Measurements from ENCODE around the gene TTYH1. TPM values are rescaled to one million over a fixed set of nuclear protein-coding genes. Genes with fewer than 3 reads are reported as not detected.

Gene TTYH1
- total RNA-seq, 2 experiments from 2014 or later = not detected

- ChIA-PET CTCF (no interaction called here), POLR2A (no interaction called here)
- Histone ChIP-seq H3K9me3 (ENCODE audit: control insufficient read depth in 1 of 2, insufficient read depth in 1 of 2, low read length in 2 of 2) (peaks cover 0 to 15% of the 10 kb centered on the region in 2 experiments), H3K4me3 (ENCODE audit: low read length) (no peak overlapping the region), H3K27me3 (ENCODE audit: control insufficient read depth in 1 of 2, insufficient read depth in 2 of 2, low read length in 2 of 2) (peaks cover 47 to 56% of the 10 kb centered on the region in 2 experiments), H3K27ac (ENCODE audit: low read depth in 1 of 2, low read length in 2 of 2) (no peak overlapping the region), H3K36me3 (ENCODE audit: insufficient read depth, low read length) (no peaks in the 10 kb centered on the region), H3K4me1 (ENCODE audit: insufficient read depth, low read length) (peaks cover 21% of the 10 kb centered on the region)
- H3K4me3 Mint-ChIP-seq = no peak overlapping the region
- no peaks in the 10 kb centered on the region for H3K9me3 Mint-ChIP-seq
- TF ChIP-seq CTCF (IDR thresholded peaks at IDR 0.05) = no peak
- intact Hi-C loops (cut with DNase I, micrococcal nuclease) = no loop called here
- peaks cover 20% of the 10 kb centered on the region for H3K4me1 Mint-ChIP-seq (ENCODE audit: low read depth)
- no peaks in the 10 kb centered on the region for H3K36me3 Mint-ChIP-seq (ENCODE audit: low read depth)
- ATAC-seq (ENCODE audit: poor library complexity) (no peak), DNase-seq (peak in 1 of 14 experiments; percentile 18)
- H3K27ac Mint-ChIP-seq = no peak overlapping the region
- H3K27me3 Mint-ChIP-seq = peaks cover 57% of the 10 kb centered on the region
Observed at GRCh38 chr19:54416695-54417491, 1.6 kb downstream of the TTYH1 start.

GRCh38 chr19:54418030-54418929, 3.0 kb downstream of the TTYH1 start:
- ATAC-seq (ENCODE audit: poor library complexity) = peak; percentile 24
- POLR2A ChIA-PET = no interaction called here
- Histone ChIP-seq H3K9me3 (ENCODE audit: control insufficient read depth in 1 of 2, insufficient read depth in 1 of 2, low read length in 2 of 2) (peaks cover 0 to 15% of the 10 kb centered on the region in 2 experiments), H3K27me3 (ENCODE audit: control insufficient read depth in 1 of 2, insufficient read depth in 2 of 2, low read length in 2 of 2) (peaks cover 40 to 56% of the 10 kb centered on the region in 2 experiments), H3K4me3 (ENCODE audit: low read length) (no peak overlapping the region), H3K36me3 (ENCODE audit: insufficient read depth, low read length) (no peaks in the 10 kb centered on the region), H3K4me1 (ENCODE audit: insufficient read depth, low read length) (peaks cover 21% of the 10 kb centered on the region), H3K27ac (ENCODE audit: low read depth in 1 of 2, low read length in 2 of 2) (no peak overlapping the region)
- H3K27ac Mint-ChIP-seq = no peak overlapping the region
- no peaks in the 10 kb centered on the region for H3K9me3 Mint-ChIP-seq
- no peaks in the 10 kb centered on the region for H3K36me3 Mint-ChIP-seq (ENCODE audit: low read depth)
- peaks cover 20% of the 10 kb centered on the region for H3K4me1 Mint-ChIP-seq (ENCODE audit: low read depth)
- TF ChIP-seq CTCF (IDR thresholded peaks at IDR 0.05) = no peak
- peak overlapping the region; percentile 35 for H3K4me3 Mint-ChIP-seq
- peaks cover 58% of the 10 kb centered on the region for H3K27me3 Mint-ChIP-seq
- CTCF ChIA-PET = no interaction called here
- intact Hi-C loops (cut with DNase I, micrococcal nuclease) = no loop called here
- DNase-seq = peak in 3 of 14 experiments; percentile 22 to 49 (median 24)

- ChIA-PET CTCF (no interaction called here), POLR2A (interaction anchor here (1.4 kb wide), 1 partner anchor 10 kb away, joined by 3 read pairs; no protein-coding TSS in a partner anchor)
- ATAC-seq (ENCODE audit: poor library complexity) (no peak), DNase-seq (no peak)
- Histone ChIP-seq H3K4me3 (ENCODE audit: low read length) (no peak overlapping the region), H3K27ac (ENCODE audit: low read depth in 1 of 2, low read length in 2 of 2) (no peak overlapping the region), H3K9me3 (ENCODE audit: control insufficient read depth in 1 of 2, insufficient read depth in 1 of 2, low read length in 2 of 2) (peaks cover 0 to 15% of the 10 kb centered on the region in 2 experiments), H3K36me3 (ENCODE audit: insufficient read depth, low read length) (no peaks in the 10 kb centered on the region), H3K27me3 (ENCODE audit: control insufficient read depth in 1 of 2, insufficient read depth in 2 of 2, low read length in 2 of 2) (peaks cover 35 to 56% of the 10 kb centered on the region in 2 experiments), H3K4me1 (ENCODE audit: insufficient read depth, low read length) (peaks cover 21% of the 10 kb centered on the region)
- Mint-ChIP-seq H3K4me1 (ENCODE audit: low read depth) (peaks cover 20% of the 10 kb centered on the region), H3K36me3 (ENCODE audit: low read depth) (no peaks in the 10 kb centered on the region), H3K27me3 (peaks cover 57% of the 10 kb centered on the region), H3K4me3 (no peak overlapping the region), H3K27ac (no peak overlapping the region), H3K9me3 (no peaks in the 10 kb centered on the region)
- intact Hi-C loops (cut with DNase I, micrococcal nuclease) = no loop called here
- no peak for TF ChIP-seq CTCF (IDR thresholded peaks at IDR 0.05)
Observed at GRCh38 chr19:54418930-54419800, 3.9 kb downstream of the TTYH1 start.
